Astrocyte (in vitro differentiated cells and primary cell): ENCODE results near the gene HGFAC.

Source experiments
- CTCF ChIP-seq: IDR thresholded peaks from 2 replicates; pipeline ENCODE4 v1.5.1; 2011; ENCODE audit warnings: low read depth, mild to moderate bottlenecking, inconsistent platforms, low read length, moderate library complexity; ENCODE audit not compliant: insufficient read depth
- EZH2 ChIP-seq: IDR thresholded peaks from 2 replicates; pipeline ENCODE4 v1.6.1; 2012; ENCODE audit warnings: mild to moderate bottlenecking, low read length, inconsistent platforms; ENCODE audit not compliant: insufficient read depth

- no peak for TF ChIP-seq CTCF
- TF ChIP-seq EZH2: no peak
These were observed 36.1 kb downstream of the HGFAC start for GRCh38 chr4:3477750-3478430.
